Natural killer cell treated with Interleukin-12 subunit alpha and Interleukin-12 subunit beta and Interleukin-15 and Interleukin-18, amount 100 ng/mL, for 72 hours (primary cell): Measurements from ENCODE around the gene TYW1B. TPM values are rescaled to one million over a fixed set of nuclear protein-coding genes. Genes with fewer than 3 reads are reported as not detected.
"Not testable (repeated sequence)": the region's sequence is repeated elsewhere in the genome, so short reads cannot be mapped to it uniquely, and the experiment has no call there.

Source experiments
- ATAC-seq, 2 donors: fragments of 150-1000 bp; cut with Tn5 transposase in 1 of 2; sonication (Bioruptor Pico), chemical (Tn5 transposase) in 1 of 2; 2 replicates each; pipeline ENCODE4 v1.10.0; 2021
- DNase-seq: peaks from one replicate; pipeline ENCODE4 v3.0.0; 2022; ENCODE audit warnings: low spot score
- H3K27ac Mint-ChIP-seq, 2 donors: 1 replicate in 1 of 2; 2 replicates in 1 of 2; pipeline ENCODE4 v1.8.0; 2022; ENCODE audit warnings: mixed read lengths in 2 of 2, mild to moderate bottlenecking in 1 of 2, moderate library complexity in 1 of 2
- H3K27me3 Mint-ChIP-seq, 2 donors: 1 replicate in 1 of 2; 2 replicates in 1 of 2; pipeline ENCODE4 v1.8.0; 2022; ENCODE audit warnings: mixed read lengths in 2 of 2
- H3K36me3 Mint-ChIP-seq: one replicate; pipeline ENCODE4 v1.8.0; 2022; ENCODE audit warnings: mixed read lengths
- H3K4me1 Mint-ChIP-seq, 2 donors: 1 replicate in 1 of 2; 2 replicates in 1 of 2; pipeline ENCODE4 v1.8.0; 2022; ENCODE audit warnings: low read depth in 2 of 2, mixed read lengths in 2 of 2, mild to moderate bottlenecking in 1 of 2
- H3K4me3 Mint-ChIP-seq: one replicate; pipeline ENCODE4 v1.8.0; 2022; ENCODE audit warnings: mixed read lengths
- H3K9me3 Mint-ChIP-seq: 2 replicates; pipeline ENCODE4 v1.8.0; 2022; ENCODE audit warnings: mixed read lengths
- total RNA-seq, 2 donors: library from RNA; stranded (reverse); gene quantifications; one replicate each; pipeline ENCODE4 v1.2.3, GENCODE V29; 2022

TYW1B gene
- total RNA-seq, 2 donors from 2014 or later = 7.5 to 12.4 TPM

- H3K4me3 Mint-ChIP-seq = no peak overlapping the region
Measured at GRCh38 chr7:72603073-72603472, 224.9 kb downstream of the TYW1B start.

DNA sequence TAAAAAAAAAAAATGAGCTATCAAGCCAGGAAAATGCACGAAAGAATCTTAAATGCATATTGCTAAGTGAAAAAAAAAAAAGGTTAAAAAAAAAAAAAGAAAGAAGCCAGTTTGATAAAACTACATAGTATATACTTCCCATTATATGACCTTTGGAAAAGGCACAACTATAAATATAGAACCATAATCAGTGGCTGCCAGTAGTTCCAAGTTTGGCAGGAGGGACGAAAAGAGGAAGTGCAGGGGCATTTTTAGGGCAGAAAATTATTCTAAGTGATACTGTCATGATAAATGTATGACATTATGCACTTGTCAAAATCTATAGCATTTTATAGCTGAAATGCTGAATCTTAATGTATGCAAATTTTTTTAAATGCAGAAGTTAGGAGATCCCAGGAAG is 226.3 kb downstream of the TYW1B start:
- H3K27ac Mint-ChIP-seq, ATAC-seq, DNase-seq, H3K9me3 Mint-ChIP-seq, H3K27me3 Mint-ChIP-seq, H3K36me3 Mint-ChIP-seq, H3K4me3 Mint-ChIP-seq, H3K4me1 Mint-ChIP-seq: not testable (repeated sequence)

More at GRCh38 chr7:72603073-72603472, 224.9 kb downstream of the TYW1B start:
- DNase-seq = no peak
- ATAC-seq = no peak
- Mint-ChIP-seq H3K36me3 (peaks cover 7% of the 10 kb centered on the region), H3K9me3 (no peaks in the 10 kb centered on the region), H3K27me3 (no peaks in the 10 kb centered on the region), H3K27ac (no peak overlapping the region), H3K4me1 (peaks cover 0 to 5% of the 10 kb centered on the region in 2 donors)

GRCh38 chr7:72590023-72590422 is 238.0 kb downstream of the TYW1B start:
- Mint-ChIP-seq H3K9me3 (peaks cover 10% of the 10 kb centered on the region), H3K36me3 (peaks cover 28% of the 10 kb centered on the region)
- ATAC-seq, DNase-seq, H3K4me3 Mint-ChIP-seq, H3K4me1 Mint-ChIP-seq, H3K27me3 Mint-ChIP-seq, H3K27ac Mint-ChIP-seq: not testable (repeated sequence)

GRCh38 chr7:72587267-72587666 is 240.7 kb downstream of the TYW1B start:
- H3K27ac Mint-ChIP-seq, H3K4me1 Mint-ChIP-seq, ATAC-seq, DNase-seq, H3K27me3 Mint-ChIP-seq, H3K4me3 Mint-ChIP-seq: not testable (repeated sequence)
- H3K36me3 Mint-ChIP-seq = peaks cover 28% of the 10 kb centered on the region
- peaks cover 10% of the 10 kb centered on the region for H3K9me3 Mint-ChIP-seq

DNA sequence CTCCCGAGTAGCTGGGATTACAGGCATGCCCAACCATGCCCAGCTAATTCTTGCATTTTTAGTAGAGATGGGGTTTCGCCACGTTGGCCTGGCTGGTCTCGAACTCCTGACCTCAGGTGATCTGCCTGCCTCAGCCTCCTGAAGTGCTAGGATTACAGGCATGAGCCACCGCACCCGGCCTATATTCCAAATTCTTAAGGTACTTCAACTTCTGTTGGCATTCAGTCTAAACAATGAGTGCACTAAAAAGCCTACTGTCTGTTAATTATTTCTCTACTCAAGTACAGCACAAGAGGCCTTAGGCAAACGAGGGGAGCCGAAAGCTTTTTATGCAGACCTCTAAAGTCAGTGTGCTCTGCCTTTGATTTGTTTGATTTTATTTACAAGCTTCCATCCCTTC is 243.4 kb downstream of the TYW1B start:
- not testable (repeated sequence) for H3K4me1 Mint-ChIP-seq, H3K27ac Mint-ChIP-seq, H3K4me3 Mint-ChIP-seq, DNase-seq, H3K9me3 Mint-ChIP-seq, H3K27me3 Mint-ChIP-seq, ATAC-seq
- peaks cover 17% of the 10 kb centered on the region for H3K36me3 Mint-ChIP-seq

- H3K4me1 Mint-ChIP-seq, ATAC-seq, H3K27me3 Mint-ChIP-seq, DNase-seq, H3K9me3 Mint-ChIP-seq, H3K27ac Mint-ChIP-seq, H3K4me3 Mint-ChIP-seq: not testable (repeated sequence)
- H3K36me3 Mint-ChIP-seq = peaks cover 11% of the 10 kb centered on the region
Measured at GRCh38 chr7:72583620-72584361, 244.2 kb downstream of the TYW1B start.

- not testable (repeated sequence) for ATAC-seq, H3K27ac Mint-ChIP-seq, DNase-seq, H3K36me3 Mint-ChIP-seq, H3K27me3 Mint-ChIP-seq, H3K9me3 Mint-ChIP-seq, H3K4me1 Mint-ChIP-seq, H3K4me3 Mint-ChIP-seq
Measured at GRCh38 chr7:72580142-72580770, 247.7 kb downstream of the TYW1B start.

GRCh38 chr7:72577107-72577506 is 250.9 kb downstream of the TYW1B start:
- Mint-ChIP-seq H3K27ac (no peak overlapping the region), H3K4me3 (no peak overlapping the region), H3K36me3 (peaks cover 6% of the 10 kb centered on the region), H3K9me3 (no peaks in the 10 kb centered on the region), H3K27me3 (no peaks in the 10 kb centered on the region), H3K4me1 (peaks cover 0 to 2% of the 10 kb centered on the region in 2 donors)
- no peak for DNase-seq
- ATAC-seq = no peak

DNA sequence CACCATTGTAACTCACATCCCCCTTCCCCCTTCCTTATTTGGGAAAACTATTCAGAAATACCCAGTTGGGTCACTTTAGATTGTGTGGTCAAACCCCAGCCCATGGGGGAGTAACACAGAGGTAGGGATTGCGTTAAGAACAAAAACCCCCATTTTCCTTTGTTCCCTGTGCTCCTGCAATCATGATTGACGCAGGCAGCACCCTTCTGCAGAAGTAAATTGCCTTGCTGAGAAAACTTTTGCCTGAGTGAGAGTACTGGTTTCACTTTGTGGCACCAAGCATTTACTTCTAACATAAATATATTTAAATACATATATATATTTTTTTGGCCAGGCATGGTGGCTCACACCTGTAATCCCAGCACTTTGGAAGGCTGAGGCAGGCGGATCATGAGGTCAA is 266.0 kb downstream of the TYW1B start:
- H3K36me3 Mint-ChIP-seq = peaks cover 10% of the 10 kb centered on the region
- not testable (repeated sequence) for H3K4me3 Mint-ChIP-seq, H3K4me1 Mint-ChIP-seq, H3K27ac Mint-ChIP-seq, H3K9me3 Mint-ChIP-seq, H3K27me3 Mint-ChIP-seq, ATAC-seq, DNase-seq

DNA sequence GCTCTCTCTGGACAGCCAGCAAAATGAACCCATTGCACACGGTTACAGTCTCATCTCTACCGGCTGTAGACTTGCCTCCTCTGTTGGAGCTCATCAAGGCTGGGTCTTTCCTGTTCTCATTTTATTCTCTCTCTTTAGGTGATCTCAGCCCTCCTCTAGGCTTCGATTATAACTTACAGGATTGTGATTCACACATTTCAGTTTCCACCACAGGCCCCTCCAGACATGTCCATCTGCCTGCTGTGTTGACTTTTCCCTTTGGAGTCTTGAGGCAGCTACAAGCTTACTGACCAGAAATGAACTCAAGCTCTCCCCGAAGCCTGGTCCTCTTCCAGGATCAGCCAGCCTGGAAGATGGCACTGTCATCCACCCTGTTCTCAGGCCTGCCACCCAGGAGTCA is 268.5 kb downstream of the TYW1B start:
- H3K36me3 Mint-ChIP-seq = peaks cover 10% of the 10 kb centered on the region
- not testable (repeated sequence) for H3K9me3 Mint-ChIP-seq, H3K4me1 Mint-ChIP-seq, H3K4me3 Mint-ChIP-seq, ATAC-seq, DNase-seq, H3K27ac Mint-ChIP-seq, H3K27me3 Mint-ChIP-seq

- H3K4me3 Mint-ChIP-seq, H3K27ac Mint-ChIP-seq, ATAC-seq, H3K27me3 Mint-ChIP-seq, H3K36me3 Mint-ChIP-seq, DNase-seq, H3K4me1 Mint-ChIP-seq, H3K9me3 Mint-ChIP-seq: not testable (repeated sequence)
Measured at GRCh38 chr7:72556733-72557132, 271.3 kb downstream of the TYW1B start.

DNA sequence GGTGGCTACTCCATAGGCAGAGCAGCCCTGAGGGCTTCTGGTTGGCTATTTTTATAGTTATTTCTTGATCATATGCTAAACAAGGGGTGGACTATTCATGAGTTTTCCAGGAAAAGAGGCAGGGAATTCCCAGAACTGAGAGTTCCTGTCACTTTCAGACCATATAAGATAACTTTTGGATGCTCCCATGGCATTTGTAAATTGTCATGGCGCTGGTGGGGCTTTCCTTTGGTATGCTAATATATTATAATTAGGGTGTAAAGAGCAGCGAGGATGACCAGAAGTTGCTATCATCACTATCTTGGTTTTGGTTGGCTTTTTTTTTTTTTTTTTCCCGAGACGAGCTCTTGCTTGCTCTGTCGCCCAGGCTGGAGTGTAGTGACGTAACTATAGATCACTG is 272.8 kb downstream of the TYW1B start:
- ATAC-seq = not testable (repeated sequence)

GRCh38 chr7:72554401-72554800 is 273.6 kb downstream of the TYW1B start:
- DNase-seq, H3K4me3 Mint-ChIP-seq, H3K27me3 Mint-ChIP-seq, H3K27ac Mint-ChIP-seq, H3K36me3 Mint-ChIP-seq, H3K4me1 Mint-ChIP-seq, H3K9me3 Mint-ChIP-seq, ATAC-seq: not testable (repeated sequence)

More for the DNA sequence above, 272.8 kb downstream of the TYW1B start:
- H3K36me3 Mint-ChIP-seq, H3K4me1 Mint-ChIP-seq, H3K27ac Mint-ChIP-seq, H3K9me3 Mint-ChIP-seq, H3K4me3 Mint-ChIP-seq, H3K27me3 Mint-ChIP-seq, DNase-seq: not testable (repeated sequence)

GRCh38 chr7:72550454-72550853 is 277.5 kb downstream of the TYW1B start:
- not testable (repeated sequence) for H3K36me3 Mint-ChIP-seq, DNase-seq, H3K4me1 Mint-ChIP-seq, H3K27ac Mint-ChIP-seq, H3K27me3 Mint-ChIP-seq, H3K9me3 Mint-ChIP-seq, H3K4me3 Mint-ChIP-seq
- ATAC-seq = peak in 1 of 2 donors; percentile 36
